IMR-90 (cell line): ENCODE measurements around the gene BFSP1. TPM values are rescaled to one million over a fixed set of nuclear protein-coding genes. Genes with fewer than 3 reads are reported as not detected.

Experiments used
- ATAC-seq: fragments of 200-7000 bp; cut with Tn5 transposase; 2 replicates; pipeline ENCODE4 v1.9.1; 2020; ENCODE audit warnings: low read depth, mild to moderate bottlenecking, moderate library complexity
- BruUV-seq: library from RNA; stranded (reverse); fragments of 400-500 nt; replicated peaks from 2 replicates; lab custom pipeline; 2021; lab: Mats Ljungman, UMichigan
- CTCF ChIA-PET: fragments of 300-600 bp; formaldehyde crosslinking; extraction: SDS; loops from one replicate; lab custom pipeline; 2021; ENCODE audit warnings: antibody characterized with exemption; lab: Yijun Ruan, JAX
- POLR2A ChIA-PET: fragments of 300-600 bp; sonication (Branson Sonifier 250); formaldehyde crosslinking; loops from one replicate; lab custom pipeline; 2022; ENCODE audit warnings: antibody characterized with exemption; ENCODE audit not compliant: unreplicated experiment; lab: Charles Lee
- DNase-seq: peaks from one replicate; pipeline ENCODE4 v3.0.0; 2013
- H2AFZ ChIP-seq: replicated peaks from 2 replicates; pipeline ENCODE3; 2013; ENCODE audit warnings: low read length, mild to moderate bottlenecking; ENCODE audit not compliant: poor library complexity
- H2AK5ac ChIP-seq: 2 replicates; pipeline ENCODE4 v1.6.1; 2013; ENCODE audit warnings: low read depth, low read length, inconsistent platforms
- H2AK9ac ChIP-seq: replicated peaks from 2 replicates; pipeline ENCODE3; 2013; ENCODE audit warnings: mild to moderate bottlenecking, low read depth, low read length, moderate library complexity; ENCODE audit not compliant: poor library complexity
- H2BK120ac ChIP-seq: 2 replicates; pipeline ENCODE4 v1.6.1; 2013; ENCODE audit warnings: low read depth, low read length, inconsistent platforms
- H2BK15ac ChIP-seq: 3 replicates; pipeline ENCODE4 v1.6.1; 2013; ENCODE audit warnings: low read depth, low read length, inconsistent platforms
- H2BK20ac ChIP-seq: 2 replicates; pipeline ENCODE4 v1.6.1; 2013; ENCODE audit warnings: low read depth, mild to moderate bottlenecking, inconsistent platforms, low read length, moderate library complexity
- H2BK5ac ChIP-seq: 2 replicates; pipeline ENCODE4 v1.6.1; 2013; ENCODE audit warnings: mild to moderate bottlenecking, low read depth, low read length, inconsistent platforms; ENCODE audit not compliant: poor library complexity, severe bottlenecking
- H3K14ac ChIP-seq: replicated peaks from 2 replicates; pipeline ENCODE4 v1.6.1; 2013; ENCODE audit warnings: low read depth, low read length, inconsistent platforms
- H3K18ac ChIP-seq: 2 replicates; pipeline ENCODE4 v1.6.1; 2013; ENCODE audit warnings: low read depth, low read length, control low read depth
- H3K23ac ChIP-seq: 2 replicates; pipeline ENCODE4 v1.6.1; 2013; ENCODE audit warnings: low read depth, low read length, inconsistent platforms
- H3K27ac ChIP-seq: 2 replicates; pipeline ENCODE4 v1.5.1; 2013; ENCODE audit warnings: mild to moderate bottlenecking, control low read depth, low read length; ENCODE audit not compliant: insufficient read depth
- H3K27me3 ChIP-seq: 2 replicates; pipeline ENCODE4 v1.6.1; 2013; ENCODE audit warnings: low read length; ENCODE audit not compliant: control insufficient read depth, insufficient read depth
- H3K36me3 ChIP-seq: 2 replicates; pipeline ENCODE4 v1.6.1; 2013; ENCODE audit warnings: low read length, mixed read lengths; ENCODE audit not compliant: control insufficient read depth, insufficient read depth
- H3K4ac ChIP-seq: 2 replicates; pipeline ENCODE4 v1.6.1; 2013; ENCODE audit warnings: low read depth, low read length, inconsistent platforms
- H3K4me1 ChIP-seq: 2 replicates; pipeline ENCODE4 v1.6.1; 2013; ENCODE audit warnings: low read length, mixed read lengths; ENCODE audit not compliant: control insufficient read depth, insufficient read depth
- H3K4me2 ChIP-seq: 2 replicates; pipeline ENCODE4 v1.6.1; 2013; ENCODE audit warnings: low read depth, mild to moderate bottlenecking, control low read depth, low read length, moderate library complexity
- H3K4me3 ChIP-seq: 2 replicates; pipeline ENCODE4 v1.5.1; 2013; ENCODE audit warnings: low read depth, mild to moderate bottlenecking, control low read depth, low read length, moderate library complexity; ENCODE audit not compliant: insufficient read depth
- H3K56ac ChIP-seq: 2 replicates; pipeline ENCODE4 v1.6.1; 2013; ENCODE audit warnings: low read length, inconsistent platforms; ENCODE audit not compliant: insufficient read depth; ENCODE audit errors: extremely low read depth
- H3K79me1 ChIP-seq, 2 experiments: 2 replicates each; pipeline ENCODE4 v1.6.1; 2013; ENCODE audit warnings: low read length in 2 of 2, inconsistent platforms in 1 of 2, low read depth in 1 of 2
- H3K9ac ChIP-seq: 2 replicates; pipeline ENCODE4 v1.6.1; 2013; ENCODE audit warnings: low read depth, low read length, control low read depth
- H3K9me1 ChIP-seq: 2 replicates; pipeline ENCODE4 v1.6.1; 2013; ENCODE audit warnings: low read length, inconsistent platforms; ENCODE audit not compliant: insufficient read depth
- H3K9me3 ChIP-seq: 2 replicates; pipeline ENCODE4 v1.6.1; 2013; ENCODE audit warnings: low read length; ENCODE audit not compliant: control insufficient read depth, insufficient read depth
- H4K20me1 ChIP-seq: 2 replicates; pipeline ENCODE4 v1.6.1; 2013; ENCODE audit warnings: low read length, inconsistent platforms; ENCODE audit not compliant: insufficient read depth
- H4K5ac ChIP-seq: 2 replicates; pipeline ENCODE4 v1.6.1; 2013; ENCODE audit warnings: mild to moderate bottlenecking, low read depth, low read length, control low read depth
- H4K8ac ChIP-seq, 2 experiments: 2 replicates each; pipeline ENCODE4 v1.6.1; 2013; ENCODE audit warnings: low read depth in 2 of 2, low read length in 2 of 2, control low read depth in 1 of 2, inconsistent platforms in 1 of 2
- H4K91ac ChIP-seq: 2 replicates; pipeline ENCODE4 v1.6.1; 2013; ENCODE audit warnings: low read depth, low read length, inconsistent platforms; ENCODE audit not compliant: insufficient read depth
- CEBPB ChIP-seq: IDR thresholded peaks from 2 replicates; pipeline ENCODE4 v1.6.1; 2012; ENCODE audit warnings: low read depth, low read length, improper control_type of control experiment
- FOS ChIP-seq: fragments of 150-350 bp; IDR thresholded peaks from 2 replicates; pipeline ENCODE4 v1.6.1; 2016; ENCODE audit warnings: low read depth, low read length
- MAZ ChIP-seq: IDR thresholded peaks from 2 replicates; pipeline ENCODE4 v1.6.1; 2012; ENCODE audit warnings: low read depth, mild to moderate bottlenecking, low read length, improper control_type of control experiment, moderate library complexity, borderline replicate concordance
- MXI1 ChIP-seq: IDR thresholded peaks from 2 replicates; pipeline ENCODE4 v1.6.1; 2012; ENCODE audit warnings: low read depth, mild to moderate bottlenecking, low read length, moderate library complexity, borderline replicate concordance
- POLR2A ChIP-seq: IDR thresholded peaks from 2 replicates; pipeline ENCODE4 v1.6.1; 2012; ENCODE audit warnings: mild to moderate bottlenecking, low read depth, low read length
- RAD21 ChIP-seq: IDR thresholded peaks from 2 replicates; pipeline ENCODE4 v1.6.1; 2012; ENCODE audit warnings: low read length, improper control_type of control experiment
- RCOR1 ChIP-seq: IDR thresholded peaks from 2 replicates; pipeline ENCODE4 v1.6.1; 2012; ENCODE audit warnings: mild to moderate bottlenecking, low read length, improper control_type of control experiment; ENCODE audit not compliant: insufficient replicate concordance
- RFX5 ChIP-seq: IDR thresholded peaks from 2 replicates; pipeline ENCODE4 v1.8.0; 2012; ENCODE audit warnings: low read depth, mild to moderate bottlenecking, low read length, moderate library complexity
- SMC3 ChIP-seq: fragments of 150-350 bp; IDR thresholded peaks from 2 replicates; pipeline ENCODE4 v1.6.1; 2016; ENCODE audit warnings: low read depth, mild to moderate bottlenecking, antibody characterized with exemption, low read length, moderate library complexity
- WGBS, 2 experiments: methylation state at CpG; one replicate each; pipeline versions ENCODE4 v1.1.5 to v1.1.7; 2013; ENCODE audit warnings: missing lambda C conversion rate in 2 of 2; ENCODE audit not compliant: insufficient read length in 1 of 2; ENCODE audit errors: extremely low coverage in 2 of 2; 5-methylcytosine and 5-hydroxymethylcytosine counted together
- dilution Hi-C: fragments of 300-500 bp; cut with HindIII; formaldehyde crosslinking; loops from one replicate; pipeline ENCODE4 v1.14.3; 2018; ENCODE audit warnings: low sequenced_read_pairs; ENCODE audit not compliant: unreplicated experiment
- in situ Hi-C: fragments of 300-500 bp; cut with MboI; formaldehyde crosslinking; loops from 3 replicates; pipeline ENCODE4 v1.14.3; 2019; ENCODE audit warnings: low sequenced_read_pairs, inconsistent platforms, mixed read lengths
- intact Hi-C: fragments of 100-400 bp; cut with micrococcal nuclease; formaldehyde crosslinking; loops from 2 replicates; pipeline ENCODE4 v1.10.0; 2022
- polyA plus RNA-seq, 3 experiments: library from polyadenylated mRNA; depleted of rRNA; stranded (reverse); fragments of >200 nt; gene quantifications; 2 replicates each; pipeline ENCODE4 v1.2.3, GENCODE V29; 2012; ENCODE audit warnings: low replicate concordance in 1 of 3
- total RNA-seq: library from RNA; depleted of rRNA; stranded (reverse); fragments of >200 nt; gene quantifications from 2 replicates; pipeline ENCODE4 v1.2.3, GENCODE V29; 2012

Gene BFSP1
- total and polyA plus RNA-seq, 2 of the 4 experiments (the other 2 are of a cell fraction): 1.1 to 2.0 TPM

DNA sequence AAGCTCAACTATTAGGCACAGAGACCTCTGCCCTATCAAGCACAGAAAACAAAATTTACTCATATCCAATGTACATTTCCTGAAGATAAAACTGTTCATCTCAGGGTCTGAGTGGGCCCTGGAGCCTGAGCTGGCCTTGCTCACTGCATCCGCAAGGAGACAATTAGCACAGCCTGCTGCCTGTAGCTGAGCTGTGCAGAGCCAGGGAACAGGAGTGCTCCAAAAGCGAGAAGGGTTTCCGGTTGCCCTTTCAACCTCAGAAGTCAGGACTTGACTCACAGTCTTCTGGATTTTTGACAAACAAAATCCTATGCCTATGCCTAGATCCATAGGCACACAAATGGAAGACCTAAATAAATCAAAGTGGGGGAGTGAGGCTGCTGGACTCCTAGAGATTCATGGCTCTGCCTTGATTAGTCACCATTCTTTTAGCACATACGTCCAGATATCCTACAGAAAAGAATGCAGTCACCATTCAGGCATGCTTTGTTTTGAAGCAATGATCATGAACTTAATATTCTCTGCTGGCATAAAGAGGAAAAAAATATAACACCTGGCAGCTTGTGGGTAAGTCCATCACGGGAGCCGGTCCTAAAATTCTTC, 73.5 kb downstream of the BFSP1 start:
- BruUV-seq: no TSS peak
- no peak overlapping the region for H2AK5ac ChIP-seq
- H3K14ac ChIP-seq: no peak overlapping the region
- no peak overlapping the region for H3K56ac ChIP-seq
- H4K5ac ChIP-seq: no peak overlapping the region
- H3K9me3 ChIP-seq: no peaks in the 10 kb centered on the region
- no peak overlapping the region for H2AFZ ChIP-seq
- no peaks in the 10 kb centered on the region for H3K79me1 ChIP-seq
- no peak overlapping the region for H2BK15ac ChIP-seq
- no peak overlapping the region for H3K4ac ChIP-seq
- H3K4me1 ChIP-seq: no peaks in the 10 kb centered on the region
- H3K27me3 ChIP-seq: peaks cover 11% of the 10 kb centered on the region; the same call in 1 of the 2 replicates
- no peak overlapping the region for H3K4me3 ChIP-seq
- no peak overlapping the region for H3K18ac ChIP-seq
- H2BK20ac ChIP-seq: no peak overlapping the region
- H4K8ac ChIP-seq: no peak overlapping the region
- in situ Hi-C loops: no loop called here
- H3K36me3 ChIP-seq: no peaks in the 10 kb centered on the region
- no peak overlapping the region for H2BK120ac ChIP-seq
- dilution Hi-C loops: no loop called here
- TF ChIP-seq RCOR1 (no peak), RFX5 (no peak), FOS (no peak), MAZ (no peak), MXI1 (no peak), POLR2A (no peak), CEBPB (no peak), RAD21 (no peak), SMC3 (no peak)
- ChIA-PET CTCF (interaction anchor here (0.9 kb wide), 1 partner anchor 28 kb away, joined by 3 read pairs; no protein-coding TSS in a partner anchor), POLR2A (no interaction called here)
- no peak overlapping the region for H3K27ac ChIP-seq
- DNase-seq (peak; percentile 13), ATAC-seq (no peak)
- no CpG with 5 or more reads among the region's 6 CpGs for WGBS, 2 experiments
- H3K23ac ChIP-seq: no peak overlapping the region
- H3K4me2 ChIP-seq: no peak overlapping the region
- no peak overlapping the region for H4K91ac ChIP-seq
- H3K9ac ChIP-seq: no peak overlapping the region
- H3K9me1 ChIP-seq: no peaks in the 10 kb centered on the region
- no peak overlapping the region for H2AK9ac ChIP-seq
- no peaks in the 10 kb centered on the region for H4K20me1 ChIP-seq
- no peak overlapping the region for H2BK5ac ChIP-seq
- intact Hi-C loops: no loop called here
